GM10847 (cell line): ENCODE data around the gene CRYBG3.

Source experiments
- POLR2A ChIP-seq: IDR thresholded peaks from 2 replicates; pipeline ENCODE4 v1.6.1; 2011; ENCODE audit not compliant: insufficient read length; ENCODE audit errors: extremely low read depth

The CRYBG3 gene

GRCh38 chr3:97914388-97914787 is 92.6 kb downstream of the CRYBG3 start:
- no peak for TF ChIP-seq POLR2A

- TF ChIP-seq POLR2A = no peak
Measured at GRCh38 chr3:97916576-97916975, 94.8 kb downstream of the CRYBG3 start.

GRCh38 chr3:97917813-97918536 is 96.2 kb downstream of the CRYBG3 start:
- TF ChIP-seq POLR2A = no peak

- no peak for TF ChIP-seq POLR2A
Measured at GRCh38 chr3:97927704-97928103, 105.9 kb downstream of the CRYBG3 start.

- no peak for TF ChIP-seq POLR2A
Measured at GRCh38 chr3:97928986-97929385, 107.2 kb downstream of the CRYBG3 start.

GRCh38 chr3:97930018-97930417 is 108.2 kb downstream of the CRYBG3 start:
- TF ChIP-seq POLR2A = no peak

GRCh38 chr3:97931218-97931617 is 109.4 kb downstream of the CRYBG3 start:
- TF ChIP-seq POLR2A = no peak

- no peak for TF ChIP-seq POLR2A
Measured at GRCh38 chr3:97932387-97932801, 110.6 kb downstream of the CRYBG3 start.

- no peak for TF ChIP-seq POLR2A
Measured at GRCh38 chr3:97934980-97935695, 113.3 kb downstream of the CRYBG3 start.

- no peak for TF ChIP-seq POLR2A
Measured at GRCh38 chr3:97935842-97936241, 114.0 kb downstream of the CRYBG3 start.

GRCh38 chr3:97937205-97937604 is 115.4 kb downstream of the CRYBG3 start:
- TF ChIP-seq POLR2A = no peak

GRCh38 chr3:97938444-97938843 is 116.6 kb downstream of the CRYBG3 start:
- no peak for TF ChIP-seq POLR2A

GRCh38 chr3:97939401-97939800 is 117.6 kb downstream of the CRYBG3 start:
- no peak for TF ChIP-seq POLR2A

- TF ChIP-seq POLR2A = no peak
Measured at GRCh38 chr3:97940034-97940433, 118.2 kb downstream of the CRYBG3 start.

GRCh38 chr3:97942801-97943546 is 121.2 kb downstream of the CRYBG3 start:
- no peak for TF ChIP-seq POLR2A

- TF ChIP-seq POLR2A = no peak
Measured at GRCh38 chr3:97948351-97949109, 126.7 kb downstream of the CRYBG3 start.

- no peak for TF ChIP-seq POLR2A
Measured at GRCh38 chr3:97949110-97949485, 127.3 kb downstream of the CRYBG3 start.
